Pancreas (tissue), 10 donors: ENCODE data around the gene SLC30A3. TPM values are rescaled to one million over a fixed set of nuclear protein-coding genes. Genes with fewer than 3 reads are reported as not detected.
A peak's percentile ranks its signal among the peaks of the same experiment; 100 is the strongest.

Experiments used
- ATAC-seq, 4 donors: fragments of 200-7000 bp; cut with Tn5 transposase; one replicate each; pipeline versions ENCODE4 v1.8.0 to v1.9.1; 2020; ENCODE audit warnings: mild to moderate bottlenecking in 4 of 4, moderate library complexity in 4 of 4
- DNase-seq, 6 donors: peaks; one replicate each; pipeline ENCODE4 v3.0.0-alpha.2; 2020
- FAIRE-seq: peaks from 2 replicates; lab custom pipeline; 2012; peaks lifted over from hg19 to GRCh38; lab: Jason Lieb, UNC
- H3K27ac ChIP-seq, 4 donors: fragments of 200-600 bp; sonication (generic); 1 replicate in 3 of 4; 2 replicates in 1 of 4; pipeline versions ENCODE4 v1.5.0 to v1.8.0; 2020
- H3K27me3 ChIP-seq, 4 donors: fragments of 200-600 bp; one replicate each; pipeline ENCODE4 v1.8.0; 2021
- H3K36me3 ChIP-seq, 3 donors: fragments of 200-600 bp; sonication (generic) in 1 of 3; one replicate each; pipeline versions ENCODE4 v1.5.0 to v1.8.0; 2020 to 2021
- H3K4me1 ChIP-seq, 3 donors: fragments of 200-600 bp; one replicate each; pipeline ENCODE4 v1.8.0; 2021
- H3K4me3 ChIP-seq, 4 donors: fragments of 200-600 bp; sonication (generic) in 2 of 4; one replicate each; pipeline versions ENCODE4 v1.5.0 to v1.8.0; 2020 to 2021
- H3K9me3 ChIP-seq, 4 donors: fragments of 200-600 bp; one replicate each; pipeline ENCODE4 v1.8.0; 2021
- CTCF ChIP-seq, 4 donors: fragments of 200-600 bp; sonication (generic) in 3 of 4; IDR thresholded peaks; one replicate each; pipeline versions ENCODE4 v1.5.0 to v1.8.0; 2021; ENCODE audit warnings: antibody characterized with exemption in 4 of 4
- WGBS, 2 donors: extraction: QIAGEN DNeasy Blood & Tissue Kit; methylation state at CpG; one replicate each; pipeline ENCODE4 v1.1.7; 2013; 5-methylcytosine and 5-hydroxymethylcytosine counted together
- intact Hi-C, 3 donors: fragments of 100-400 bp; cut with DNase I; formaldehyde crosslinking; loops; one replicate each; pipeline versions ENCODE4 v1.11.1 to v1.14.2; 2022
- polyA plus RNA-seq, 2 donors: library from polyadenylated mRNA; stranded (reverse); fragments of 200-250 nt; gene quantifications; one replicate each; pipeline ENCODE4 v1.2.3, GENCODE V29; 2013
- total RNA-seq, 6 donors: library from RNA; stranded (reverse); fragmentation: NEBNext Ultra II Directional in 4 of 6; extraction: Animal tissue kit (Norgen Biotek cat#: 25700) in 4 of 6; gene quantifications; one replicate each; pipeline versions ENCODE4 v1.2.1 to v1.2.4, GENCODE V29; 2021 to 2023
- donor health status: healthy with polysubstance abuse.
- donor health status: DM: no; HTN: no; CAD: no; lungs with moderate emphysema.
- donor health status: DM: no; HTN: no; CAD: no.
- donor health status: control.
- donor health status: control.
- donor health status: Bipolar disorder and iron deficiency.
- donor health status: DM: yes; HTN: yes; CAD: no.
- donor health status: DM: no; HTN: no; CAD: no.
- donor health status: DM: no; HTN: no; CAD: no.
- donor health status: DM: yes; HTN: yes; CAD: no.

Gene SLC30A3
- total and polyA plus RNA-seq, 8 donors = 0.12 to 0.15 TPM; not detected in 6

- no peak overlapping the region for H3K27ac ChIP-seq
- DNase-seq (no peak), FAIRE-seq (no peak), ATAC-seq (no peak)
- H3K36me3 ChIP-seq = peaks cover 0 to 32% (median 8%) of the 10 kb centered on the region in 3 donors
- H3K4me1 ChIP-seq = no peaks in the 10 kb centered on the region
- no peaks in the 10 kb centered on the region for H3K27me3 ChIP-seq
- intact Hi-C loops = no loop called here
- H3K4me3 ChIP-seq = no peak overlapping the region
- H3K9me3 ChIP-seq = no peaks in the 10 kb centered on the region
- TF ChIP-seq CTCF (IDR thresholded peaks at IDR 0.05) = no peak
- WGBS, 2 donors = 66 to 77% methylated on average over 10 of the region's 10 CpGs
Observed at GRCh38 chr2:27245116-27245515, 17.7 kb downstream of the SLC30A3 start.

GRCh38 chr2:27243391-27244130 is 19.3 kb downstream of the SLC30A3 start:
- intact Hi-C loops = no loop called here
- peaks cover 2 to 44% (median 17%) of the 10 kb centered on the region in 3 donors for H3K36me3 ChIP-seq
- ATAC-seq = no peak
- DNase-seq = peak in 1 of 6 donors; percentile 35
- no peak overlapping the region for H3K4me3 ChIP-seq
- no peak for TF ChIP-seq CTCF (IDR thresholded peaks at IDR 0.05)
- no peaks in the 10 kb centered on the region for H3K9me3 ChIP-seq
- no peak for FAIRE-seq
- H3K4me1 ChIP-seq = no peaks in the 10 kb centered on the region
- WGBS, 2 donors = 89 to 95% methylated on average over 19 of the region's 19 CpGs
- H3K27me3 ChIP-seq = no peaks in the 10 kb centered on the region
- H3K27ac ChIP-seq = no peak overlapping the region

- TF ChIP-seq CTCF (IDR thresholded peaks at IDR 0.05) = no peak
- no peak for ATAC-seq
- intact Hi-C loops = no loop called here
- WGBS, 2 donors = 97% methylated on average over 16 of the region's 16 CpGs
- no peak for FAIRE-seq
- Histone ChIP-seq H3K9me3 (no peaks in the 10 kb centered on the region), H3K36me3 (peaks cover 2 to 54% (median 27%) of the 10 kb centered on the region in 3 donors), H3K4me3 (no peak overlapping the region), H3K27ac (no peak overlapping the region), H3K27me3 (no peaks in the 10 kb centered on the region), H3K4me1 (no peaks in the 10 kb centered on the region)
- peak in 1 of 6 donors; percentile 58 for DNase-seq
Observed at GRCh38 chr2:27242614-27242951, 20.3 kb downstream of the SLC30A3 start.

GRCh38 chr2:27241761-27242613 is 20.9 kb downstream of the SLC30A3 start:
- DNase-seq = peak in 1 of 6 donors; percentile 63
- intact Hi-C loops = no loop called here
- H3K27ac ChIP-seq = no peak overlapping the region
- H3K36me3 ChIP-seq = peaks cover 4 to 60% (median 32%) of the 10 kb centered on the region in 3 donors
- no peak for TF ChIP-seq CTCF (IDR thresholded peaks at IDR 0.05)
- WGBS, 2 donors = 89 to 91% methylated on average over 24 of the region's 24 CpGs
- H3K9me3 ChIP-seq = no peaks in the 10 kb centered on the region
- H3K4me3 ChIP-seq = no peak overlapping the region
- FAIRE-seq = no peak
- no peak for ATAC-seq
- H3K4me1 ChIP-seq = no peaks in the 10 kb centered on the region
- no peaks in the 10 kb centered on the region for H3K27me3 ChIP-seq
